Activated CD4-positive, alpha-beta T cell treated with anti-CD3 and anti-CD28 coated beads, Interleukin-2, amount 50 U/mL, for 4 hours (primary cell): Measurements from ENCODE around the gene UBE2G2.
A peak's percentile ranks its signal among the peaks of the same experiment; 100 is the strongest.

Experiments used
- DNase-seq, 2 experiments: peaks; one replicate each; pipeline ENCODE4 v3.0.0-alpha.2; 2020

UBE2G2 gene

DNA sequence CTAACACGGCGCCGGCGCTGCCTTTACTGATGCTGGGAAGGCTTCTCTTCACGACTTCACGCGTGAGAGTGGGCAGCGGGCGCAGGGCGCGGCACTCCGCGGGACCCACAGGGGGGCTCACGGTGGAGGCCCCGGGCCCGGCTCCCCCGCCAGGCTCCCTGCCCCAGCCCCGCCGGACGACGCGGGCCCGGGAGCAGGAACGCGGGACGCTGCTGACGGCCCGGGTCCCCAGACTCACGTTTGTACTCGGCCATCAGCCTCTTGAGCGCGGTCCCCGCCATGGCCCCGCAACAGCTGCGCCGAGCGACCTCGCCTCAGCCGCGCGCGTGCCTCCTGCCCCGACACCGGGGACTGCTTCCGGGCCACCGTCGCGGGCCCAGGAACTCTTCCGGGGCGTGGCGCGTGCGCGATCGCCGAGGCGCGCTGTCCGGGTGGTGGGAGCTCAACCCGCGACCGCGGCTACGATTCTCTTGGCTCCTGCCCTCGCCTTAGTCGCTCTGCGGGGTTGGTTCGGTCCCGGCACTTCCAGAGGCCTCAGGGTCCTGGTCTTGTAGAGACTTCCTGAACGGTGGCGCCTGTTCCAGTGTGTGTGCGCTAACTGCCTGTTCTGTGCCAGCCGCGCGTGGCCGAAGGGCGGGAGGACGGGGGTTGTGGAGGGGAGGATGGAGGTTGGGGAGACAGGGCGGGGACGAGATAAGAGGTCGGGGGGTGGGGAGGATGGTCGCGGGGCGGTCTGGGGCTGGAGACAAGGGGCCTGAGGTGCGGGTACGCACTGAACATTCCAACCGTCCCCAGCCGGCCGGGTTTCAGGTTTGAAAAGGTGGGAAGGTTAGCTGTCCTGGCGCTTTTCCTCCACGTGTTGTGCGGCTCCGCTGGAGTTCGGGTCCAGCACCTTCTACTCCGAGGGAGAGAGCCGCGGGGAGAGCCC, at the start of gene UBE2G2:
Gene UBE2G2, minus strand, starts transcription at position 353 of the 928 bp plus-strand sequence. Its CDS starts 72 bp downstream, at position 281.
- DNase-seq: peak; percentile 77 to 80

GRCh38 chr21:44850905-44851657, 49.5 kb upstream of the UBE2G2 start:
- DNase-seq: no peak

DNA sequence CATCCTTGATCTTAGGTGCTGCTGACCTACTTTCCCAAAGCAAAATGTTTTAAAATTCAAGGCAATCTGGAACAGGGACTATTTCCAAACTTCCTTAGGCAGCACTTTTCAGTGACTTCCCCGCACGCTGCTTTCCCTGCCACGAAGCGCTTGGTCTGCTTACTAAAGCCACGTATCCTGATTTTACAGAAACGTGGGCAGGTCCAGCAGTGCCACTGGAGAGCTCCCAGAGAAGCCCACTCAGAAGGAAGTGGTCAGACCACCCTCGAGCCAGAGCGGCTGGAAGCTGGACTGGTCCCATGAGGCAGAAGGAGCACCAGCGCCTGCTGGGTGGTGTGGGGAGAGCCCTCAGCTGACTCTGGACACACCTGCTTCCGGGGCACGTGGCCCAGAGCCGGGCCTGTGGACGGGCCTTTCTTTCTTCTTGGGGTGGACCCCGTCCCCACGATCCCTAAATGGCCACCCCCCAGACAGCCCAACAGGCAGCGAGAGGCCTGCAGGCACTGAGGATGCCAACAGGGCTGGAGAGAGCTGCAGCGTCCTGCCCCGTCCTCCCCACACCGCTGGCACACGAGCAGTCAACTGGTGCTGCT, 48.7 kb upstream of the UBE2G2 start:
- DNase-seq: no peak

GRCh38 chr21:44849616-44850130, 48.1 kb upstream of the UBE2G2 start:
- DNase-seq: no peak

DNA sequence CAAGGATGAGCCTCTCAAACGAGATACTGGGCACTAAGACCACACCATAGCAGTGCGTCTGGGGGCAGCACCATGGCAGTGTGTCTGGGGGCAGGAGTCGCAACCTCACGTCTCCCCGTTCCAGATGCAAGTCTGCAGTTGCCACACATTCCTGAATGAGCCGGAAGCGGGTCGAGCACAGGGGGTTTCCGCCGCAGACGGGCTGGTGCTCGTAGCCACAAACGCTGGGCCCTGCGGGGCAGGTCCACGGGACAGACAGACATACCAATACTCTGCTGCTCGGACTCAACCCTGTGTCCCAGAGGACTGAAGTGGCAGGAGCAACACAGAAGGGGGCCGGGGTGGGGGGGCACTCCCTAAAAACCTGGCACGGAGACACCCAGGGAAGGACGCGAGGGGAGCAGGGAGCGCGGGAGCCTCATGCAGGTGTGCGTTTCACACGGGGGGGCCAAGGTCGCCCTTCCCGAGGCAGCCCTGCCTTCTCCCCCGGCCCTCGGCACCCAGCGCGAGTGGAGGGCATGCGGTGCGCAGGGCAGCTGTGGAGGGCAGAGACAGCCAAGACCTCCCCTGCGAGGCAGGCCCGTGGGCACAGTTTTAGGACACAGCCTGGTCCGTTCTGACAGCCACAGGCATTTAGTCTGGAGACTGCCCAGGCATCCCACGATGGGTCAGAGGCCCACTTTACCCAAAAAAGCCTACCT, 47.4 kb upstream of the UBE2G2 start:
- no peak for DNase-seq

DNA sequence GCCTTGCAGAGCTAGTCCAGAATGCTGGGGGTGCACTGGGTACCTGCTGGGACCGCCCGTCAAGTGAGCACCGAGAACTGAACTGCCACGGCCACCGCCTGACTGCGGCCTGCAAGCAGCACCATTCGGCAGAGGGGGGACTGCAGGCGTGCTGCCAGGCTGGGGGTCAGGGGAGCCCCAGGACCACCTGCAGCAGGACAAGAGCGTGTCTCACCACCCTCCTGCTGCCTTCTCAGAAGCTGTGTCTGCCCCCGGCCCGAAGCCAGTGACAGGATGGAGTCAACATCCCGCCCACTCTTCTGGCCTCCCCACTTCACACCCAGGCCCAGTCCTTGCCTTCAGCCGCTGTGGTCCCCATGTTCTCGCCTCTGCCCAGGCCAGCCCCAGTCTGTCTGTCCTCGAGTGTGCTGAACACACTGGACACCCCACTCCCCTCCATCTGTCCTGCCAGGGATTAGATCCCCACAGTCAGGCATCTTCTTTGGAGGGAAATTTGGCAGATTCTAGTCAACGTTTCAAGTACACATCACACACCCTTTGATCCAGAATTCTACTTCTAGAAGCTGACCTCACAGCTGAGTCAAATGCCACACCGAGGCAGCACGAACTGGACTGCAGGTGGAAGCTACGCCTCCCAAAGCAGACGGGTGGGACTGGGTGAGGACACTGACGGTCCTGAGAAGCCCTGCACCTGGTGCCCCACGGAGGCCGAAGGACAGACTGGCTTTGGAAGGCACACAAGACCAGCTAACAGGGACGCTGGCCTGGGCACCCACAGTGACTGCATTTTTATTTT, 45.8 kb upstream of the UBE2G2 start:
- no peak for DNase-seq

GRCh38 chr21:44846485-44847260, 45.1 kb upstream of the UBE2G2 start:
- DNase-seq: peak; percentile 28 to 34

- no peak for DNase-seq
Measured at GRCh38 chr21:44846224-44846484, 44.5 kb upstream of the UBE2G2 start.

DNA sequence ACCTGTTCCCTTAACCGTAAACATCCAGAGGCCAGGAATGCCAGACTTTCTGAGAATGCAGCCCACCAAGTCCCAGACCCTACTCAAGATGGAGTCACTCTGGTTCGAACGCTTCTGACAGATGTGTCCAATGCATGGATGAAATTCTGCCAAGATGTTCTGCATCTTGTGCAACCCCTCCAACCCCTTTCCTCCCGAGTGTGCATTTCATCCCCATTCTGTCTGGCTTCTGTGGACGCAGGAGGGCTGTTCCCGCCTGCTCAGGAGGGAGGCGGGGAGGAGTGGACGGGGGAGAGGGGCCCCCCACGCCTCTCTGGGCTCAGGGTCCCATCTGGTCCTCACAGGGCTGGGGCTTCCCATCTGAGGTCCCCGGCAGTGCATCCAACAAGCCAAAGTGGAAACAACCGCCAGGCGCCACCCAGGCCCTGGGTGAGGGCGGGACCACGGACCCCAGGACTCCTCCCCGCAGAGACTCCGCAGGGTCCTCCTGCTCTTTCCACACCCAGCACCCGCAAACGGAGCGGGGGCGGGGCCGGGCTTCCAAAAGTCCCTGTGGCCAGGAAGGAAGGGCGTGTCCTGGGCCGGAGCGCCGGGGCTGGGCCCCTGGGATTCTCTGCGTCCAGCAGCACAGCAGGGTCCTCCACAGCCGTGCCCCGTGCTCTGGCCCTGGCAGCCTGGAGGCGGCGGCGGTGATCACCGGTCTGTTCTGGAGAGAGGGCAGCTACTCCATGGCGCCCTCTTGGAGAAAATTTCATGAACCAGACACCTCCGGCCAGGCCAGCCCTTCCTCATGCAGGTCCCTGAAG, 44.0 kb upstream of the UBE2G2 start:
- DNase-seq: peak; percentile 17 to 18

- no peak for DNase-seq
Measured at GRCh38 chr21:44844256-44844655, 42.6 kb upstream of the UBE2G2 start.

DNA sequence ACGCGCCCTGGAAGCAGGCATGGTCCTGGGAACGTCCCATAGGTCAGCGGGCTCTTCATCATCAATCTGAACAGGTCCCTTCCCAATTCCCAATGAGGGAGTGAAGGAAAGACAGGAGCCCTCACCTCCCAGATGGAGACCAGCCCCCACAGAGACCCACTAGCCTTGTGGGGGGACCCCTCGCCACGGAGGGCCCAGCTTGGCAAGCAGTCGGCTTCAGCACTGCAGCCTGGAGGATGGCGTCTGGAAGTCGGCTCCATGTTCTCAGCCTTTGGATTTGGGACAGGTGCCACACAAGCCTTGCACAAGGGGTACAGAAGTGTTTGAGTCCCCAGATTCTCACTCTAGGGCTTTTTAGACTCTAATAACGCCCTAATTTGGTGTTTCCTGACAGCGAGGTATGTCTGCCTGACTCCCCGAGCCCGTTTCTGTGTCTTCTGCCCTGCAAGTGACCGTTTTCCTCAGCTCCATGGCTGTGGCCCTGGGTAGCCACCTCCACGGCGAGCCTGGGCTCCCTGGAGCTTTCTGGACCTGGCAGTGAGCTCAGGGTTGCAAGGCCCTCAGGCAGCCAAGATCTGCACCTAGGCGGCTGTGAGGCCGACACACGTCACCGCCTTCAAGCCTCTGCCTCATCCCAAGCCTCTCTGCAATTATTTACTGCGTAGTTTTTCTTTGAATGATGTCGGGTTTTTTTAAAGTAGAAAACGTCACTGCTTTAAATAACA, 41.3 kb upstream of the UBE2G2 start:
- DNase-seq: no peak

DNA sequence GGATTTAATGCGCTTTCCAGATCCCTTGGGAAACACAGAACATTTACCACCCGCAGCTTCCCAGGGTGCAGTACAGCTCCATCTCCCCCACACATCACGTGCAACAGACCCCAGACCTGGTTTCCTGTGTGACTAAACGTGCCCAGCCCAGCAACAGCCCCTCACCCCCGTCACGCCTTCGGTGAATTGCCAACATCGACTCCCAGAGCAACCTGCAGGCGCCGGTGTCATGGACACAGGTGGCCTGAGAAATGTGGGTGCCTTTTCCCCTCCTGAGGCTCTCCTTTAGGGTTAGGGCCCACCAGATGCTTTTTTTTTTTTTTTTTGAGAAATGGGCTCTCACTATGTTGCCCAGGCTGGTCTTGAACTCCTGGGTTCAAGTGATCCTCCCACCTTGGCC, 40.5 kb upstream of the UBE2G2 start:
- DNase-seq: no peak

- DNase-seq: no peak
Measured at GRCh38 chr21:44840771-44841170, 39.2 kb upstream of the UBE2G2 start.

GRCh38 chr21:44838951-44839350, 37.3 kb upstream of the UBE2G2 start:
- no peak for DNase-seq

GRCh38 chr21:44838039-44838895, 36.6 kb upstream of the UBE2G2 start:
- no peak for DNase-seq

- DNase-seq: no peak
Measured at GRCh38 chr21:44837537-44837936, 35.9 kb upstream of the UBE2G2 start.

DNA sequence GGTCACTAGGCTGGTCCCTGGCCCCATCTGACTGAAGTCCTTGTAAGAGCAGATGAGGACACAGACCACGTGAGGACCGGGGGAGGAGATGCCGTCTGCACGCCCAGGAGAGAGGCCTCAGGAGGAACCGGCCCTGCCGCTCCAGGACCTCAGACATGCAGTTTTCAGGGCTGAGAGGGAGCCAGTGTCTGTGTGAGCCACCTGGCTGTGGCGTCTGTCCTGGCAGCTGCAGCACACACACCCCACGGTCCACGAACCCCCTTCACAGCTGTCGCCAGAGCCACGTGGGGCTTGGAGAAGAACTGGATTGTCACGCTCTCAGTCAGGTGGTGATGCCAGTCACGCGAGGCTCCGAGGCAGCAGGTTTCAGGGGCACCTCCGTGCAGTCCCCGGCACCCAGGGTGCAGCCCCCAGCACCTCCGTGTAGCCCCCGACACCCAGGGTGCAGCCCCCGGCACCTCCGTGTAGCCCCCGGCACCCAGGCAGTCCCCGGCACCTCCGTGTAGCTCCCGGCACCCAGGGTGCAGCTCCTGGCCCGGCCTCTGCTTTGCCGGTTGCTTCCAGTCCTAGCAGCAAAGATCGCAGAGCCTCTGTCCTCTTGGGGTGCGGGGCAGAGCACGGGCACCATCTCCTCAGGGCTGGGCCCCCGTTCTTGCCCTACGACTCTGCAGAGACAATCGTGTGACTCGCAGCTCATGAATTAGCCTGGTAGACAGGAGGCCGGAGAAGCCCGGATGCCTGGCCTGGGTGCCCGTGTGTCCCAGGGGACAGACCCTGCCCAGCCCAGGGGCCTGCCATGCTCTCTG, 35.2 kb upstream of the UBE2G2 start:
- no peak for DNase-seq

- DNase-seq: no peak
Measured at GRCh38 chr21:44836349-44836665, 34.7 kb upstream of the UBE2G2 start.
